NB4 (cell line): ENCODE measurements around the gene SLC18A2.

ENCODE experiments used
- DNase-seq: peaks from one replicate; pipeline ENCODE4 v3.0.0; 2010; ENCODE audit warnings: low read depth
- H3K4me3 ChIP-seq: one replicate; pipeline ENCODE4 v1.5.1; 2011; ENCODE audit warnings: mild to moderate bottlenecking, low read depth, low read length, moderate library complexity
- MYC ChIP-seq: IDR thresholded peaks from 2 replicates; pipeline ENCODE4 v1.6.1; 2011; ENCODE audit warnings: low read depth, low read length
- POLR2A ChIP-seq: IDR thresholded peaks from 2 replicates; pipeline ENCODE4 v1.6.1; 2011; ENCODE audit warnings: mild to moderate bottlenecking; ENCODE audit not compliant: insufficient read length; ENCODE audit errors: extremely low read depth
- TF ChIP-seq, protein P1 (sequence below): IDR thresholded peaks from one replicate; pipeline ENCODE4 v1.5.1; 2012; ENCODE audit warnings: low read depth, low read length
- TF ChIP-seq, protein P2 (sequence below): IDR thresholded peaks from 2 replicates; pipeline ENCODE4 v1.6.1; 2011; ENCODE audit warnings: low read depth, low read length

Gene SLC18A2

DNA sequence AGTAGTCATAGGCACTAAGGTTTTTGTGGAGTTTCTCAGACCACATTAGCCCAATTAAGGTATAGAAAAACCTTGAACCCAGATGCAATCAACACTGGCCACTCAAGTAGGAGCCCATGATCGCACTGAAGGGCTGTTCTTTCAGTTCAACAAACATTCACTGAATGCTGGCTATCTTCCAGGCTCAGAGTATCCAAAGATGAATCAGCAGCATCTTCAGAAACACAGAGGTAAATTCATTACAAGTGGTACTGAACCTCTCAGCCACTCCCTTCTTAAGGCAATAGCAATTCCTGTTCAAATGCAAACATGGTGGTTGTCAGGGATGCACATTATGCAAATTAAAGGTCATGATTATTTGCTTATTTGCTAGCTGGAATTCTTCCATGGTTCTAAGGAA lies 26.5 kb upstream of the SLC18A2 start:
- DNase-seq, result no peak
- no peak for TF ChIP-seq MYC
- TF ChIP-seq, protein P1, sequence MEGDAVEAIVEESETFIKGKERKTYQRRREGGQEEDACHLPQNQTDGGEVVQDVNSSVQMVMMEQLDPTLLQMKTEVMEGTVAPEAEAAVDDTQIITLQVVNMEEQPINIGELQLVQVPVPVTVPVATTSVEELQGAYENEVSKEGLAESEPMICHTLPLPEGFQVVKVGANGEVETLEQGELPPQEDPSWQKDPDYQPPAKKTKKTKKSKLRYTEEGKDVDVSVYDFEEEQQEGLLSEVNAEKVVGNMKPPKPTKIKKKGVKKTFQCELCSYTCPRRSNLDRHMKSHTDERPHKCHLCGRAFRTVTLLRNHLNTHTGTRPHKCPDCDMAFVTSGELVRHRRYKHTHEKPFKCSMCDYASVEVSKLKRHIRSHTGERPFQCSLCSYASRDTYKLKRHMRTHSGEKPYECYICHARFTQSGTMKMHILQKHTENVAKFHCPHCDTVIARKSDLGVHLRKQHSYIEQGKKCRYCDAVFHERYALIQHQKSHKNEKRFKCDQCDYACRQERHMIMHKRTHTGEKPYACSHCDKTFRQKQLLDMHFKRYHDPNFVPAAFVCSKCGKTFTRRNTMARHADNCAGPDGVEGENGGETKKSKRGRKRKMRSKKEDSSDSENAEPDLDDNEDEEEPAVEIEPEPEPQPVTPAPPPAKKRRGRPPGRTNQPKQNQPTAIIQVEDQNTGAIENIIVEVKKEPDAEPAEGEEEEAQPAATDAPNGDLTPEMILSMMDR, result no peak
- TF ChIP-seq POLR2A, result no peak
- TF ChIP-seq, protein P2, sequence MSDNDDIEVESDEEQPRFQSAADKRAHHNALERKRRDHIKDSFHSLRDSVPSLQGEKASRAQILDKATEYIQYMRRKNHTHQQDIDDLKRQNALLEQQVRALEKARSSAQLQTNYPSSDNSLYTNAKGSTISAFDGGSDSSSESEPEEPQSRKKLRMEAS, result no peak
- H3K4me3 ChIP-seq, result no peak overlapping the region

DNA sequence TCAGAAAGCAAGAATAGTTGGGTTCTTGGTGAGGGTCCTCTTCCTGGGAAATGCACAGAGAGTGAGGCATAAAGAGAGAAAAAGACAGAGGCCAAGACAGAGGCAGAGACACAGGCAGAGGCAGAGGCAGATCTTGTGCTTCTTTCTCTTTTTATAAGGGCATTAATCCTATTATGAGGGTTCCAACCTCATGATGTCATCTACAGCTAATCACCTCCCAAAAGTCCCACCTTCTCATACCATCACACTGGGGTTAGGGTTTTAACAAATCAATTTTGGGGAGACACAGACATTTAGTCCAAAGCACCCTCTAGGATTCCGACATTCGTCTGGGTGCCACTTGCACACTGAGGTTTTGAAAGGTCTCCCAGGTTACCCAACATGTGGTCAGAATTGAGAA lies 25.8 kb upstream of the SLC18A2 start:
- TF ChIP-seq, protein P1, result no peak
- TF ChIP-seq, protein P2, result no peak
- no peak for TF ChIP-seq POLR2A
- TF ChIP-seq MYC, result no peak
- DNase-seq, result no peak
- H3K4me3 ChIP-seq, result no peak overlapping the region

DNA sequence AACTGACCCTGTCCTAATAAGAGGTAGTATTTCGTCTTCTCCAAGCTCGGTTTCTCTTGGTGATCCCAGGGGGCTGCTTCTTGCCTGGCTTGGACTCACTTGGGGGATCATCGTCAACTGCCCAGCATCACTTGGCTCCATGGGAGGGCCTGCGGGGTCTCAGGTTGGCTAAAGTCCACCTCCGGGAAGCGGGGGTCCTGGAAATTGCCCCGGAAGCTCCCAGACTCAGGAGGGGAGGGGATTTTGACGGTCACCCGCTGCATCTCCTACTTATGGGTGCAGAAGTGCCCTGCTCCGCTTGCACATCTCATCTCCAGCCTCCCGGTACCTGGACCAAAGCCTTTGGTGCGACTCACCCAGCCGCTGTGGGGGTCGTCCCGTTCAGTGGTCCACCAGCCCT lies 24.9 kb upstream of the SLC18A2 start:
- DNase-seq, result no peak
- TF ChIP-seq, protein P1, result no peak
- TF ChIP-seq MYC (no peak), POLR2A (no peak)
- TF ChIP-seq, protein P2, result no peak
- H3K4me3 ChIP-seq, result no peak overlapping the region

DNA sequence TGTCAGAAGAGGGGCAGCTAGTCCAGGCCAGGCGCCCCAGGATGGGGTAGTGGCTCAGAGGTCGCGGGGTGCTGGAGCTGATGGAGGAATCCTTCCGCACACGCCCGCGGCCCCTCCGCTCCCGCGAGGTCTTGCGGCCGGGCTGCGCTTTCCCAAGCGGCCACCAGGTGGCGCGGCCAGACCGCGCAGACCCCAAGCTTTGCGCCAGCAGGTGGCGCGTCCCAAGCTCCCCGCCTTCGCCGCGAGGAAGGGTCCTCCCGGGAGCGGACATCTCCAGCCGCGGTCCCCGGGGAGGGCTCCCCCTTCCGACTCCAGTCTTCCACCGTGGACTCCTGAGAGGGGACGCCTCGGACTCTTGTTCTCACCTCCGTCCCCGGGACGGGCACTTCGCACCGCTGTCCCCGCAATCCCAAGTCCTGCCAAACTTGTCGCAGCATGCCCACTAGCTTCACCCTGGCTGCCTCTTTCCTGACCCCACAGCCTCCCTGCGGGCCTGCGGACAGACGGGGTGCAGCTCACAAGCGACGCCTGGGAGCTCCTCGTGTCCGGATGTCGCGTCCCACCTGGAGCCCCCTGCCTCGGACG lies 24.2 kb upstream of the SLC18A2 start:
- TF ChIP-seq, protein P2, result 0 out of 2 replicates have a peak, but pooled peaks have one; percentile 31
- TF ChIP-seq MYC (no peak), POLR2A (no peak)
- TF ChIP-seq, protein P1, result peak; percentile 99
- DNase-seq, result peak; percentile 72
- no peak overlapping the region for H3K4me3 ChIP-seq

DNA sequence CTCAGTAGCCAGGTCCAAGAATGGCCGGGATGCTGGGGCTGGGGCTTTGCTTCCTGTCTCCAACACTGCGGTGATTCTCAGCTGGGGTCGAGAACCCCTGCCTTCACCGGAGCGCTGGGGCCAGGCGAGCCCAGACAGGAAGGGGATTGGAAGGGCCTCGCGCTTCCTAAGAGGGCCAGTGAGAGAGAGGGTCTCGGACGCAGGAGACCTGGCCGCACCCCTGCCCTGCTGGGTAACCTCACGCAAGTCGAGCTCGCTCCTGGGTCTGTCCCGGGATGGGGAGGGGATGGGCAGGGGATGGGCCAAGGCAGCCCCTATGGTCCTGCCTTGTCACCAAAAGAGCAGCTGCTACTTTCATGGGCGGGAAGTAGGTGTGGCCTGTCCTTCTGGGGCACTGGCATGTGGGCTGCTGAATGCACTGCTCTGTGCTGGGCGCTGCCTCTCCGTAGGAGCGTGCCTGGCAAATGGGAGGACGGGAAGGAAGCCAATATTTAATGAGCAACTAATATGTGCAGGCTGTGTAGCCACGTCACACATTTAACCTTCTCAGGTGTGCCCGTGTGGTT lies 23.6 kb upstream of the SLC18A2 start:
- H3K4me3 ChIP-seq, result no peak overlapping the region
- no peak for DNase-seq
- TF ChIP-seq, protein P1, result no peak
- TF ChIP-seq POLR2A (no peak), MYC (no peak)
- TF ChIP-seq, protein P2, result no peak
